Peyer's patch (tissue), 4 donors: ENCODE results near the gene HOTAIR.

Experiments used
- CTCF ChIP-seq, 6 experiments: fragments of 450-650 bp in 4 of 6; fragments of 200-600 bp in 2 of 6; sonication (generic) in 1 of 6; IDR thresholded peaks; one replicate each; pipeline ENCODE4 v1.5.1; 2017 to 2019; ENCODE audit warnings: antibody characterized with exemption in 6 of 6, mild to moderate bottlenecking in 3 of 6, moderate library complexity in 1 of 6
- POLR2A ChIP-seq, 2 donors: fragments of 450-650 bp; IDR thresholded peaks; one replicate each; pipeline ENCODE4 v1.5.1; 2017; ENCODE audit warnings: antibody characterized with exemption in 2 of 2, mild to moderate bottlenecking in 2 of 2, moderate library complexity in 2 of 2

- TF ChIP-seq CTCF (IDR thresholded peaks at IDR 0.05) (no peak), POLR2A (IDR thresholded peaks at IDR 0.05) (no peak)
Measured at GRCh38 chr12:54005531-54005852, 30.7 kb upstream of the HOTAIR start.
